GM21367 (cell line): ENCODE data around the gene ATP6AP2.
A peak's percentile ranks its signal among the peaks of the same experiment; 100 is the strongest.
"Not testable (repeated sequence)": the region's sequence is repeated elsewhere in the genome, so short reads cannot be mapped to it uniquely, and the experiment has no call there.

Source experiments
- ATAC-seq: cut with Tn5 transposase; IDR thresholded peaks from one replicate; pipeline ENCODE4 v1.9.1; 2021; ENCODE audit not compliant: unreplicated experiment

The ATP6AP2 gene

GRCh38 chrX:40580537-40581335 lies at the start of gene ATP6AP2:
ATP6AP2 (plus strand) TSS chrX:40580970; CDS start chrX:40581066, 96 bp downstream.
- peak; percentile 94 for ATAC-seq

GRCh38 chrX:40531056-40531826 lies 49.5 kb upstream of the ATP6AP2 start:
- no peak for ATAC-seq

- no peak for ATAC-seq
Observed at GRCh38 chrX:40537310-40537709, 43.5 kb upstream of the ATP6AP2 start.

GRCh38 chrX:40538406-40538805 lies 42.4 kb upstream of the ATP6AP2 start:
- no peak for ATAC-seq

GRCh38 chrX:40539214-40540142 lies 41.3 kb upstream of the ATP6AP2 start:
- no peak for ATAC-seq

- no peak for ATAC-seq
Observed at GRCh38 chrX:40542208-40542607, 38.6 kb upstream of the ATP6AP2 start.

GRCh38 chrX:40542972-40543371 lies 37.8 kb upstream of the ATP6AP2 start:
- ATAC-seq: no peak

DNA sequence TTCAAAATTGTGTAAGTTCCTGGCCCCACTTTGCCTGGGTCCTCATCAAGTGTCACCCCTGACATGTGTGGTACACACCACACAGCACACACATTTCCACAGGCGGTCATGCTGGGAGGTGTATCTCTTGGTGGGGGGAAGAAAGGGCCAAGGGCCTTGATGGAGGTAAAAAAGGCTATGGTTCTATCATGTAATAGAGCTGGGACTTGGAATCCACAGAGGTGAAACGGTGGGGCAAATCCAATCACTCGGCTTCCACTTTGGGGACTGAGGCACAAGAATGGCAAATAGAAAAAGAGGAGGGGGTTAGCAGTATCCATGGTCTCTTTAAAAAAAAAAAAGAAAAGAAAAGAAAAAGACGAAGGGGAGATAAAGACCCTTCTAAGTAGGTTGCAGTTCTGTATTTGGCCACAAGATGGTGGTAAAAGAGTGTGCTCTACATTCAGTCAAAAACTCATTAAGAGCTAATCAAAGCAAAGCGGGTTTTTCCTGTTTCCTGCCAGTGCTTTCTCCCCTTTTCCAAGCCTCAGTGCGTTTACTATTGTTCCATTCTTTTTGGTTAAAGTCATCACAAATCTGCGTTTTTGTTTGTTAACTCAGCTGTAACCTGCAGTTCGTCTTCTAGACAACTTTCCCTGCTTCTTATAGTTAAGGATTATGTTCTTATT lies 37.0 kb upstream of the ATP6AP2 start:
- ATAC-seq: no peak

GRCh38 chrX:40544343-40545266 lies 36.2 kb upstream of the ATP6AP2 start:
- no peak for ATAC-seq

- ATAC-seq: no peak
Observed at GRCh38 chrX:40546870-40547269, 33.9 kb upstream of the ATP6AP2 start.

DNA sequence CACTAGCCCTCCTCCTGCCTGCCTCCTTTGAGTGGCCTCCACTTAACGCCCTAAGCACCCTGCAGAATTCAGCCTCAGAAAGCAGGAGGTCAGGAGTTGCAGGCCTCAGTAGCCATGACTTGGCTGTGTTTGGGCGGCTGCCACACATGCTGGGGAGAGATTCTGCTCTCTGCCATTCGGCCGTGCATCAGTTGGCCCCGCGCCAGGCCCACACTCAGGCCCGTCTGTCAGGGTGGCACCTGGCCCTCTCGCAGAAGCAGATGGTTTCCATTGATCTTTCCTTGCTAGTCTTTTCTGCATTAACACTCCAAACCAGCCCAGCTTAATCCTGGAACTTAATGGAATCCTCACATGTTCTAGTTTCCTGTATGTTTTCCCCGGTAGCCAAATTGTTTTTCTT lies 30.7 kb upstream of the ATP6AP2 start:
- ATAC-seq: no peak

- no peak for ATAC-seq
Observed at GRCh38 chrX:40552768-40553167, 28.0 kb upstream of the ATP6AP2 start.

GRCh38 chrX:40558590-40558989 lies 22.2 kb upstream of the ATP6AP2 start:
- ATAC-seq: no peak

- no peak for ATAC-seq
Observed at GRCh38 chrX:40563784-40564183, 17.0 kb upstream of the ATP6AP2 start.

GRCh38 chrX:40564447-40564846 lies 16.3 kb upstream of the ATP6AP2 start:
- no peak for ATAC-seq

DNA sequence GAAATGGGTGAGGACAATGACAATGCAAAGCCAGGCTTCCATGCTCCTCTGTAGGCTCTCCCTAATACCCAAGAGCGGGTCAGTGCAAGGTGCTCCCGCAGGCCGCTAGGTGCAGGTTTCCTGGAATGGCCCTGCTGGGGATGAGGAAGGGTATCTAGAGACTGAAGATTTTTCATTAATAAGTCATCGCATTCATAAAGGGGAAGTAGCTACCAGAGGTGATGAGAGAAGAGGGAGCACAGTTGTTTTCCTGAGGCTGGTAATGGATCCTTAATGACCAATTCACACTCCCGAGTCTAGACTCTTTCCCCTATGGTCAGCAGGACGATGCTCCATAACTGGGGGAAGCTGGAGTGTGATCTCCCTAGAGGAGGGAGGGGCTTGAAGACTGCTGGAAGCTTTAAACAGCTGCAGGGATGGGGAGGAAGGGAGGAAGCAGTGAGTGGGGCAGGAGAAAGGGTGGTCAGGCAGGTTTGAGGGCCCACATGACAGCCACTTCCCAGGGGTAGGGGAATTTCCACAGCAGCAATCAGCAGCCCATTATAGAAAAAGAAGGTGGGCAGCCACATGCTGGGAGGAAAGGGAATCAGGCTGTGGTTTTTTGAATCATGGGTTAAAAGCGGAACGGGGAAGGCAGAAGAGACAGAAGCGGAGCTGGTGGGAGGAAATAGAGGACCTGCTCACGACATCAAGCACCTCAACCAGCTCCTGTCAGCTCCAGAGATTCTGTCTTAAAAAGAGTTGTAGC lies 10.2 kb upstream of the ATP6AP2 start:
- peak; percentile 47 for ATAC-seq

GRCh38 chrX:40571164-40571563 lies 9.6 kb upstream of the ATP6AP2 start:
- ATAC-seq: not testable (repeated sequence)

- ATAC-seq: no peak
Observed at GRCh38 chrX:40571600-40571999, 9.2 kb upstream of the ATP6AP2 start.

DNA sequence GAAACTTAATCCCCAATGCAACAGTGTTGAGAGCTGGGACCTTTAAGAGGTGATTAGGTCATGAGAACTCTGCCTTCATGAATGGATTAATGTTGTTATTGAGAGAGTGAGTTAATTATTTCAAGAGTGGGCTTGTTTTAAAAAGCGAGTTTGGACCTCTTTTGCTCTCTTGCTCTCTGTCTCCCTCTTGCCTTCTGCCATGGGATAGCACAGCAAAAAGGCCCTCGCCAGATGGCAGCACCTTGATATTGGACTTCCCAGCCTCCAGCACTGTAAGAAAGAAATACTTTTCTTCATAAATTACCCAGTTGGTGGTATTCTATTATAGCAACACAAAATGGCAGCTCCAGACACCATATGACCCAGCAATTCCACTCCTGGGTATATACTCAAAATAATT lies 7.0 kb upstream of the ATP6AP2 start:
- ATAC-seq: no peak
